Measurements from ENCODE around the gene LRRC42. TPM values are rescaled to one million over a fixed set of nuclear protein-coding genes. Genes with fewer than 3 reads are reported as not detected.
"Not testable (repeated sequence)": the region's sequence is repeated elsewhere in the genome, so short reads cannot be mapped to it uniquely, and the experiment has no call there.

LRRC42 gene
- total and polyA plus RNA-seq, 7 experiments from 2014 or later = 6.2 to 20.3 (median 7.8) TPM

GRCh38 chr1:54003750-54004480, 57.8 kb downstream of the LRRC42 start:
- intact Hi-C loops (cut with micrococcal nuclease); DNase-seq; H3K27me3 ChIP-seq (ENCODE audit: control insufficient read depth in 2 of 2, insufficient read depth in 2 of 2, low read length in 2 of 2): not testable (repeated sequence)

GRCh38 chr1:54004481-54005049, 58.4 kb downstream of the LRRC42 start:
- Mint-ChIP-seq H3K27me3 (peaks cover 0 to 9% (median 0%) of the 10 kb centered on the region in 5 donors), H3K4me3 (no peak overlapping the region), H3K9me3 (peaks cover 0 to 4% (median 0%) of the 10 kb centered on the region in 11 donors), H3K27ac (no peak overlapping the region), H3K36me3 (no peaks in the 10 kb centered on the region), H3K4me1 (no peaks in the 10 kb centered on the region)
- Histone ChIP-seq H3K27me3 (ENCODE audit: control insufficient read depth in 2 of 2, insufficient read depth in 2 of 2, low read length in 2 of 2) (no peaks in the 10 kb centered on the region), H3K4me1 (ENCODE audit: control insufficient read depth in 2 of 2, insufficient read depth in 2 of 2, low read length in 2 of 2) (no peaks in the 10 kb centered on the region), H3K27ac (ENCODE audit: low read depth, low read length) (no peak overlapping the region), H3K36me3 (ENCODE audit: control insufficient read depth in 2 of 3, insufficient read depth in 3 of 3, low read length in 3 of 3) (no peaks in the 10 kb centered on the region), H3K9me3 (ENCODE audit: control insufficient read depth in 2 of 3, low read length in 3 of 3) (no peaks in the 10 kb centered on the region), H3K4me3 (ENCODE audit: low read length) (no peak overlapping the region)
- no peak for DNase-seq
- CTCF ChIA-PET = interaction anchor here (0.6 kb wide), 1 partner anchor 37 kb away, joined by 6 read pairs; no protein-coding TSS in a partner anchor
- intact Hi-C loops (cut with micrococcal nuclease) = no loop called here
- ATAC-seq = no peak
- POLR2A ChIA-PET = interaction anchor here (0.6 kb wide), 1 partner anchor 698 kb away, joined by 3 read pairs; no protein-coding TSS in a partner anchor

More at GRCh38 chr1:54003750-54004480, 57.8 kb downstream of the LRRC42 start:
- H3K4me1 Mint-ChIP-seq; H3K9me3 ChIP-seq (ENCODE audit: control insufficient read depth in 2 of 3, low read length in 3 of 3); POLR2A ChIA-PET; ATAC-seq; H3K4me3 Mint-ChIP-seq; H3K9me3 Mint-ChIP-seq; H3K4me1 ChIP-seq (ENCODE audit: control insufficient read depth in 2 of 2, insufficient read depth in 2 of 2, low read length in 2 of 2); H3K27ac ChIP-seq (ENCODE audit: low read depth, low read length); H3K4me3 ChIP-seq (ENCODE audit: low read length); CTCF ChIA-PET; H3K27me3 Mint-ChIP-seq; H3K27ac Mint-ChIP-seq; H3K36me3 Mint-ChIP-seq; H3K36me3 ChIP-seq (ENCODE audit: control insufficient read depth in 2 of 3, insufficient read depth in 3 of 3, low read length in 3 of 3): not testable (repeated sequence)

- H3K36me3 ChIP-seq (ENCODE audit: control insufficient read depth in 2 of 3, insufficient read depth in 3 of 3, low read length in 3 of 3) = no peaks in the 10 kb centered on the region
- Mint-ChIP-seq H3K9me3 (peaks cover 0 to 4% (median 0%) of the 10 kb centered on the region in 11 donors), H3K36me3 (no peaks in the 10 kb centered on the region), H3K4me1 (no peaks in the 10 kb centered on the region), H3K4me3 (no peak overlapping the region), H3K27ac (no peak overlapping the region), H3K27me3 (peaks cover 0 to 11% (median 0%) of the 10 kb centered on the region in 5 donors)
- POLR2A ChIA-PET = no interaction called here
- DNase-seq (no peak), ATAC-seq (no peak)
- CTCF ChIA-PET = no interaction called here
- H3K4me3 ChIP-seq (ENCODE audit: low read length) = no peak overlapping the region
- no peaks in the 10 kb centered on the region for H3K27me3 ChIP-seq (ENCODE audit: control insufficient read depth in 2 of 2, insufficient read depth in 2 of 2, low read length in 2 of 2)
- H3K4me1 ChIP-seq (ENCODE audit: control insufficient read depth in 2 of 2, insufficient read depth in 2 of 2, low read length in 2 of 2) = no peaks in the 10 kb centered on the region
- no peak overlapping the region for H3K27ac ChIP-seq (ENCODE audit: low read depth, low read length)
- intact Hi-C loops (cut with micrococcal nuclease) = no loop called here
- no peaks in the 10 kb centered on the region for H3K9me3 ChIP-seq (ENCODE audit: control insufficient read depth in 2 of 3, low read length in 3 of 3)
Observed at GRCh38 chr1:54006508-54006907, 60.4 kb downstream of the LRRC42 start.

- Histone ChIP-seq H3K27ac (ENCODE audit: low read depth, low read length) (no peak overlapping the region), H3K4me3 (ENCODE audit: low read length) (no peak overlapping the region), H3K27me3 (ENCODE audit: control insufficient read depth in 2 of 2, insufficient read depth in 2 of 2, low read length in 2 of 2) (no peaks in the 10 kb centered on the region), H3K4me1 (ENCODE audit: control insufficient read depth in 2 of 2, insufficient read depth in 2 of 2, low read length in 2 of 2) (no peaks in the 10 kb centered on the region), H3K9me3 (ENCODE audit: control insufficient read depth in 2 of 3, low read length in 3 of 3) (no peaks in the 10 kb centered on the region), H3K36me3 (ENCODE audit: control insufficient read depth in 2 of 3, insufficient read depth in 3 of 3, low read length in 3 of 3) (no peaks in the 10 kb centered on the region)
- DNase-seq (no peak), ATAC-seq (no peak)
- H3K27ac Mint-ChIP-seq = no peak overlapping the region
- peaks cover 0 to 2% (median 0%) of the 10 kb centered on the region in 7 donors for H3K4me1 Mint-ChIP-seq
- intact Hi-C loops (cut with micrococcal nuclease) = no loop called here
- no peak overlapping the region for H3K4me3 Mint-ChIP-seq
- CTCF ChIA-PET = no interaction called here
- H3K27me3 Mint-ChIP-seq = peaks cover 0 to 14% (median 0%) of the 10 kb centered on the region in 5 donors
- H3K9me3 Mint-ChIP-seq = peaks cover 0 to 4% (median 0%) of the 10 kb centered on the region in 11 donors
- POLR2A ChIA-PET = no interaction called here
- no peaks in the 10 kb centered on the region for H3K36me3 Mint-ChIP-seq
Observed at GRCh38 chr1:54007613-54008012, 61.5 kb downstream of the LRRC42 start.

- POLR2A ChIA-PET = no interaction called here
- peaks cover 0 to 2% (median 0%) of the 10 kb centered on the region in 7 donors for H3K4me1 Mint-ChIP-seq
- Histone ChIP-seq H3K36me3 (ENCODE audit: control insufficient read depth in 2 of 3, insufficient read depth in 3 of 3, low read length in 3 of 3) (no peaks in the 10 kb centered on the region), H3K4me3 (ENCODE audit: low read length) (no peak overlapping the region), H3K9me3 (ENCODE audit: control insufficient read depth in 2 of 3, low read length in 3 of 3) (no peaks in the 10 kb centered on the region), H3K4me1 (ENCODE audit: control insufficient read depth in 2 of 2, insufficient read depth in 2 of 2, low read length in 2 of 2) (no peaks in the 10 kb centered on the region), H3K27ac (ENCODE audit: low read depth, low read length) (no peak overlapping the region), H3K27me3 (ENCODE audit: control insufficient read depth in 2 of 2, insufficient read depth in 2 of 2, low read length in 2 of 2) (no peaks in the 10 kb centered on the region)
- no peak for ATAC-seq
- peak overlapping the region in 1 of 9 donors; percentile 54 for H3K27ac Mint-ChIP-seq
- H3K9me3 Mint-ChIP-seq = no peaks in the 10 kb centered on the region
- peaks cover 0 to 14% (median 0%) of the 10 kb centered on the region in 5 donors for H3K27me3 Mint-ChIP-seq
- intact Hi-C loops (cut with micrococcal nuclease) = no loop called here
- no peak overlapping the region for H3K4me3 Mint-ChIP-seq
- no peak for DNase-seq
- no peaks in the 10 kb centered on the region for H3K36me3 Mint-ChIP-seq
- CTCF ChIA-PET = no interaction called here
Observed at GRCh38 chr1:54008876-54009275, 62.7 kb downstream of the LRRC42 start.

GRCh38 chr1:54009406-54009805, 63.3 kb downstream of the LRRC42 start:
- ChIA-PET POLR2A (no interaction called here), CTCF (no interaction called here)
- H3K36me3 ChIP-seq (ENCODE audit: control insufficient read depth in 2 of 3, insufficient read depth in 3 of 3, low read length in 3 of 3) = no peaks in the 10 kb centered on the region
- no peaks in the 10 kb centered on the region for H3K4me1 ChIP-seq (ENCODE audit: control insufficient read depth in 2 of 2, insufficient read depth in 2 of 2, low read length in 2 of 2)
- intact Hi-C loops (cut with micrococcal nuclease) = no loop called here
- no peak overlapping the region for H3K27ac ChIP-seq (ENCODE audit: low read depth, low read length)
- DNase-seq = no peak
- Mint-ChIP-seq H3K27ac (no peak overlapping the region), H3K9me3 (no peaks in the 10 kb centered on the region), H3K36me3 (no peaks in the 10 kb centered on the region), H3K4me1 (peaks cover 0 to 2% (median 0%) of the 10 kb centered on the region in 7 donors), H3K27me3 (peaks cover 0 to 14% (median 0%) of the 10 kb centered on the region in 5 donors), H3K4me3 (no peak overlapping the region)
- no peaks in the 10 kb centered on the region for H3K9me3 ChIP-seq (ENCODE audit: control insufficient read depth in 2 of 3, low read length in 3 of 3)
- no peak for ATAC-seq
- H3K27me3 ChIP-seq (ENCODE audit: control insufficient read depth in 2 of 2, insufficient read depth in 2 of 2, low read length in 2 of 2) = no peaks in the 10 kb centered on the region
- H3K4me3 ChIP-seq (ENCODE audit: low read length) = no peak overlapping the region
